Lung (tissue), 12 donors: ENCODE measurements around the gene ID3. TPM values are rescaled to one million over a fixed set of nuclear protein-coding genes. Genes with fewer than 3 reads are reported as not detected.
A peak's percentile ranks its signal among the peaks of the same experiment; 100 is the strongest.

Experiments used
- ATAC-seq: fragments of 200-7000 bp; cut with Tn5 transposase; one replicate; pipeline ENCODE4 v1.9.1; 2020; ENCODE audit warnings: moderate number of reproducible peaks; ENCODE audit not compliant: insufficient read depth, low FRiP score
- DNase-seq, 3 donors: peaks; one replicate each; pipeline ENCODE4 v3.0.0-alpha.2; 2013 to 2017
- H3K27ac ChIP-seq, 2 donors: one replicate each; pipeline ENCODE4 v1.5.1; 2013; ENCODE audit warnings: mild to moderate bottlenecking in 2 of 2, moderate library complexity in 2 of 2, control low read depth in 1 of 2, inconsistent platforms in 1 of 2, low read depth in 1 of 2, low read length in 1 of 2
- H3K27me3 ChIP-seq, 3 donors: one replicate each; pipeline ENCODE4 v1.5.1; 2013; ENCODE audit warnings: low read length in 2 of 3; ENCODE audit not compliant: control insufficient read depth in 3 of 3, insufficient read depth in 3 of 3
- H3K36me3 ChIP-seq, 4 donors: one replicate each; pipeline ENCODE4 v1.5.1; 2013; ENCODE audit warnings: low read length in 4 of 4, mild to moderate bottlenecking in 1 of 4, moderate library complexity in 1 of 4; ENCODE audit not compliant: control insufficient read depth in 4 of 4, insufficient read depth in 4 of 4
- H3K4me1 ChIP-seq, 5 donors: one replicate each; pipeline ENCODE4 v1.5.1; 2013; ENCODE audit warnings: low read length in 5 of 5, mild to moderate bottlenecking in 2 of 5, moderate library complexity in 1 of 5; ENCODE audit not compliant: control insufficient read depth in 5 of 5, insufficient read depth in 5 of 5
- H3K4me3 ChIP-seq: one replicate; pipeline ENCODE4 v1.5.1; 2013; ENCODE audit warnings: mild to moderate bottlenecking, control low read depth, moderate library complexity
- H3K9ac ChIP-seq, 2 donors: one replicate each; pipeline ENCODE4 v1.5.1; 2013; ENCODE audit warnings: low read length in 2 of 2, control low read depth in 1 of 2; ENCODE audit not compliant: insufficient read depth in 1 of 2
- H3K9me3 ChIP-seq, 4 donors: one replicate each; pipeline ENCODE4 v1.5.1; 2013; ENCODE audit warnings: low read length in 3 of 4, mild to moderate bottlenecking in 1 of 4, moderate library complexity in 1 of 4; ENCODE audit not compliant: control insufficient read depth in 4 of 4, insufficient read depth in 3 of 4
- WGBS, 2 donors: extraction: QIAGEN DNeasy Blood & Tissue Kit; methylation state at CpG; one replicate each; pipeline ENCODE4 v1.1.7; 2013; 5-methylcytosine and 5-hydroxymethylcytosine counted together
- polyA plus RNA-seq, 2 donors: library from polyadenylated mRNA; stranded (reverse); fragments of 200-250 nt; gene quantifications; one replicate each; pipeline ENCODE4 v1.2.1, GENCODE V29; 2013
- total RNA-seq, 2 donors: library from RNA; depleted of rRNA in 1 of 2; stranded (reverse); fragments of >200 nt in 1 of 2; gene quantifications; one replicate each; pipeline ENCODE4 v1.2.1, GENCODE V29; 2014 to 2021
- TF ChIP-seq, protein P1 (sequence below): IDR thresholded peaks from 2 replicates; pipeline ENCODE4 v1.5.1; 2012; ENCODE audit warnings: mild to moderate bottlenecking; ENCODE audit errors: control extremely low read depth, extremely low read depth
- donor health status: control.
- donor health status: control.
- donor health status: Bipolar disorder and iron deficiency.
- donor health status: healthy.
- donor health status: DM: yes; HTN: yes; CAD: no.

Gene ID3
- total and polyA plus RNA-seq, 4 donors, result 119 to 275 (median 163) TPM

DNA sequence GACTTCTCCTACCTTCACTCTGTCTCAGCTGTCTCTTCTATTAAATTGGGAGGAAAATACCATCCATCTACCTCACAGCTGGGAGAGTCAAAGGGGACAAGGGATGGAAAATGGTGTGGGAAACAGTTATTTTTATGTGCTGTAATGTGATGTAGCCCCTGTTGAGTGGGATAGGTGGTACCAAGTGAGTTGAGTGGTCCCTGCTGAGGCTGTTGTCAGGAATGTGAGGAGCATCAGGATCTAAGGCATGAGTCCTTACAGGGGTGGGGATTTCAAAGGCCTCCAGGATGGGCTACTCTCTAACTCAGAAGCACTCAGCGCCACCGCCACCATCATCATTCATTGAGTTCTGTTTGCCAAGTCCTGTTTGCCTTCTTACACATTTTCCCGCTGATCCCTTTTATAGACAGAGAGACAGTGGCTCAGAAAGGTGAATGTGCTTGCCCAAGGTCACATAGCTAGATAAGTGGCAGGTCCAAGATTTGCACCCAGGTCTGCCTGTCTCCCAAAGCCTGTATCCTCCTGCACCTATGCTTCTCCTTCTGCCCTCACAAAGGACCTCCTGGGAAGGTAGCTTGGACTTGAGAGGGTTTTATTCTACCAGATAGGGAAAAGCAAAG lies 4.6 kb upstream of the ID3 start:
- Histone ChIP-seq H3K9ac (peak overlapping the region in 1 of 2 donors; percentile 61), H3K9me3 (no peaks in the 10 kb centered on the region), H3K36me3 (peaks cover 0 to 4% (median 0%) of the 10 kb centered on the region in 4 donors), H3K27me3 (no peaks in the 10 kb centered on the region), H3K27ac (peak overlapping the region; percentile 72 to 82), H3K4me1 (peaks cover 12 to 65% (median 21%) of the 10 kb centered on the region in 5 donors), H3K4me3 (no peak overlapping the region)
- ATAC-seq (no peak), DNase-seq (peak in 2 of 3 donors; percentile 18 to 24)
- TF ChIP-seq, protein P1, sequence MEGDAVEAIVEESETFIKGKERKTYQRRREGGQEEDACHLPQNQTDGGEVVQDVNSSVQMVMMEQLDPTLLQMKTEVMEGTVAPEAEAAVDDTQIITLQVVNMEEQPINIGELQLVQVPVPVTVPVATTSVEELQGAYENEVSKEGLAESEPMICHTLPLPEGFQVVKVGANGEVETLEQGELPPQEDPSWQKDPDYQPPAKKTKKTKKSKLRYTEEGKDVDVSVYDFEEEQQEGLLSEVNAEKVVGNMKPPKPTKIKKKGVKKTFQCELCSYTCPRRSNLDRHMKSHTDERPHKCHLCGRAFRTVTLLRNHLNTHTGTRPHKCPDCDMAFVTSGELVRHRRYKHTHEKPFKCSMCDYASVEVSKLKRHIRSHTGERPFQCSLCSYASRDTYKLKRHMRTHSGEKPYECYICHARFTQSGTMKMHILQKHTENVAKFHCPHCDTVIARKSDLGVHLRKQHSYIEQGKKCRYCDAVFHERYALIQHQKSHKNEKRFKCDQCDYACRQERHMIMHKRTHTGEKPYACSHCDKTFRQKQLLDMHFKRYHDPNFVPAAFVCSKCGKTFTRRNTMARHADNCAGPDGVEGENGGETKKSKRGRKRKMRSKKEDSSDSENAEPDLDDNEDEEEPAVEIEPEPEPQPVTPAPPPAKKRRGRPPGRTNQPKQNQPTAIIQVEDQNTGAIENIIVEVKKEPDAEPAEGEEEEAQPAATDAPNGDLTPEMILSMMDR, result no peak
- 90 to 96% methylated on average over 3 of the region's 3 CpGs for WGBS, 2 donors

DNA sequence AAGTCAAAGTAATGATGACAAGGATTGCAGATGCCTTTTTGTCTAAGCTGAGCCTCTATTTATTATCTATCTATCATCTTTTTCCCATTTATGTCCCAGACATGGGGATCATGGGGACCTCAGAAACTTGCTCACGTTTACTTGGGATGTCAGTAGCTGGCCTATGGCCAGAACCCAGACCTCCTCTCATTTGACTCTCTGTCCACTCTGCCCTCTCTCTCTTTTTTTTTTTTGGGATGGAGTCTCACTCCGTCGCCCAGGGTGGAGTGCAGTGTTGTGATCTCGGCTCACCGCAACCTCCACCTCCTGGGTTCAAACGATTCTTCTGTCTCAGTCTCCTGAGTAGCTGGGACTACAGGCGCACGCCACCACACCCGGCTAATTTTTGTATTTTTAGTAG lies 3.7 kb upstream of the ID3 start:
- Histone ChIP-seq H3K9ac (peak overlapping the region in 1 of 2 donors; percentile 61), H3K27me3 (no peaks in the 10 kb centered on the region), H3K36me3 (peaks cover 0 to 13% (median 0%) of the 10 kb centered on the region in 4 donors), H3K9me3 (no peaks in the 10 kb centered on the region), H3K27ac (peak overlapping the region; percentile 72 to 82), H3K4me1 (peaks cover 11 to 61% (median 18%) of the 10 kb centered on the region in 5 donors), H3K4me3 (no peak overlapping the region)
- 71 to 83% methylated on average over 9 of the region's 9 CpGs for WGBS, 2 donors
- DNase-seq, result peak in 1 of 3 donors; percentile 63
- TF ChIP-seq, protein P1, result no peak
- ATAC-seq, result no peak

DNA sequence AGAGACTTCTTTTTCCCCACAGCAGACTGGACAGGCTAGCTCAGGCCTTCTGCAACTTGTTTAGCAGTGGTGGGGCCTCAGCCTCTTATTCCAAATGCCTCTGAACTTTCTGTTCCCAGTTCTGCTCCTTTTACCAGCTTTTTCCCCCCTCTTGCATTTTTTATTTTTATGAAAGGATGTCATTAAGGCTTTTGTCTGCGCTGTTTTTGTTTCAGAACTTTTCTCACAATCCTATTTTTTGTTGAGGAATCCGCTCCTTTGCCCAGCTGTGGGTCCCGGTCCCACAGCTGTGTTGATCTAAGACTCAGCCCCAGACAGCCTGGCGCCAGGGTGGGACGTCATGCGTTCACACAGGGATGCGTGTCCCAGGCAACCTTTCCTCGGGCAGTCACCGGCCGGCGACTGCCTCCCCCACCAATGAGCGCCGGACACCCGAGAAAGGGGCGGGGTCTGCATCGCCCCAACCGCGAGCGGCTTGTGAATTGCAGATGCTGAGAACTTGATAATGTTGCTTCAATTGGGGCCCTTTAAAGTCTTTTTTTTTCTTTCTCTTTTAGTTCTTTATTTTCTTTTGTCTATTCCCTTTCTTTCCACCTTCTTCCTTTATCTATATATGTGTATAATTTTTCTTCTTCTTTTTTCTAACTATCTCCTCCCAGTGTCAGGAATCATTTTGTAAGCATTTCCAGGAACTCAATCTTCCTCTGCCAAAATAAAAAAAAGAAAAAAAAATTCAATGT lies 3.0 kb upstream of the ID3 start:
- H3K9me3 ChIP-seq, result no peaks in the 10 kb centered on the region
- H3K27me3 ChIP-seq, result no peaks in the 10 kb centered on the region
- peaks cover 6 to 62% (median 18%) of the 10 kb centered on the region in 5 donors for H3K4me1 ChIP-seq
- WGBS, 2 donors, result 1 to 5% methylated on average over 19 of the region's 19 CpGs
- DNase-seq, result peak; percentile 99
- ATAC-seq, result no peak
- no peak overlapping the region for H3K4me3 ChIP-seq
- H3K9ac ChIP-seq, result peak overlapping the region; percentile 39 to 87
- TF ChIP-seq, protein P1, result no peak
- H3K36me3 ChIP-seq, result peaks cover 0 to 18% (median 2%) of the 10 kb centered on the region in 4 donors
- H3K27ac ChIP-seq, result peak overlapping the region; percentile 93 to 94
